HepG2 (cell line): ENCODE data around the gene CA10. TPM values are rescaled to one million over a fixed set of nuclear protein-coding genes. Genes with fewer than 3 reads are reported as not detected.

Experiments
- ATAC-seq: fragments of 200-7000 bp; cut with Tn5 transposase; 3 replicates; pipeline ENCODE4 v1.9.1; 2020; ENCODE audit warnings: mild to moderate bottlenecking, moderate library complexity
- BruUV-seq: library from RNA; stranded (reverse); fragments of 400-500 nt; replicated peaks from 2 replicates; lab custom pipeline; 2021; lab: Mats Ljungman, UMichigan
- CTCF ChIA-PET: fragments of 300-600 bp; formaldehyde crosslinking; extraction: SDS; loops from one replicate; lab custom pipeline; 2021; ENCODE audit warnings: low total read pairs, inconsistent platforms, low intra/inter-chr PET ratio; lab: Yijun Ruan, JAX
- POLR2A ChIA-PET: fragments of 350-600 bp; sonication (Branson Sonifier 250); formaldehyde crosslinking; loops from one replicate; lab custom pipeline; 2020; ENCODE audit warnings: antibody characterized with exemption, inconsistent platforms; lab: Yijun Ruan, JAX
- DNase-seq: peaks from one replicate; pipeline ENCODE4 v3.0.0-alpha.2; 2015; ENCODE audit warnings: low spot score
- FAIRE-seq: peaks from 3 replicates; lab custom pipeline; 2011; peaks lifted over from hg19 to GRCh38; lab: Jason Lieb, UNC
- H2AFZ ChIP-seq: one replicate; pipeline ENCODE4 v1.6.1; 2011; ENCODE audit warnings: low read length, inconsistent platforms
- H3K27ac ChIP-seq: fragments of 300-600 bp; 3 replicates; pipeline ENCODE4 v1.8.0; 2011; ENCODE audit warnings: mixed run types, mild to moderate bottlenecking, mixed read lengths, low read length, inconsistent platforms; ENCODE audit not compliant: insufficient read depth; ENCODE audit errors: extremely low read length
- H3K27me3 ChIP-seq, 2 experiments: fragments of 200-600 bp in 1 of 2; 2 replicates in 1 of 2; 3 replicates in 1 of 2; pipeline versions ENCODE4 v1.6.0 to v1.8.0; 2011; ENCODE audit warnings: low read length in 2 of 2, mild to moderate bottlenecking in 2 of 2, moderate library complexity in 2 of 2, inconsistent platforms in 1 of 2; ENCODE audit not compliant: insufficient read depth in 2 of 2, control insufficient read depth in 1 of 2
- H3K36me3 ChIP-seq, 2 experiments: fragments of 200-600 bp in 1 of 2; replicated peaks in 1 of 2; 2 replicates in 1 of 2; 3 replicates in 1 of 2; pipeline versions ENCODE4 v1.5.1 to v1.8.0; 2011; ENCODE audit warnings: low read length in 2 of 2, inconsistent platforms in 1 of 2; ENCODE audit not compliant: insufficient read depth in 2 of 2, control insufficient read depth in 1 of 2
- H3K4me1 ChIP-seq: 2 replicates; pipeline ENCODE4 v1.5.1; 2012; ENCODE audit warnings: low read length, inconsistent platforms; ENCODE audit not compliant: insufficient read depth
- H3K4me2 ChIP-seq: 2 replicates; pipeline ENCODE4 v1.6.0; 2011; ENCODE audit warnings: low read depth, low read length, inconsistent platforms
- H3K4me3 ChIP-seq, 3 experiments: fragments of 200-600 bp in 1 of 3; sonication (generic), shearing (Covaris generic) in 1 of 3; replicated peaks in 1 of 3; 2 replicates each; pipeline ENCODE4 v1.5.1; 2011 to 2016; ENCODE audit warnings: low read length in 3 of 3, inconsistent platforms in 2 of 3, low read depth in 2 of 3, mild to moderate bottlenecking in 2 of 3, control low read depth in 1 of 3, mixed read lengths in 1 of 3; ENCODE audit not compliant: insufficient read depth in 1 of 3
- H3K79me2 ChIP-seq: one replicate; pipeline ENCODE4 v1.6.1; 2011; ENCODE audit warnings: low read length, inconsistent platforms; ENCODE audit not compliant: insufficient read depth
- H3K9ac ChIP-seq: 2 replicates; pipeline ENCODE4 v1.6.0; 2011; ENCODE audit warnings: mild to moderate bottlenecking, low read depth, low read length, inconsistent platforms; ENCODE audit not compliant: insufficient read depth
- H3K9me3 ChIP-seq: 2 replicates; pipeline ENCODE4 v1.5.1; 2012; ENCODE audit warnings: mild to moderate bottlenecking, low read length
- H4K20me1 ChIP-seq: 2 replicates; pipeline ENCODE4 v1.6.0; 2011; ENCODE audit warnings: inconsistent platforms, mild to moderate bottlenecking, low read length, moderate library complexity; ENCODE audit not compliant: insufficient read depth
- CENPBD1 ChIP-seq: sonication (generic); formaldehyde crosslinking; IDR thresholded peaks from 2 replicates; pipeline ENCODE4 v1.8.0; 2022; ENCODE audit warnings: missing genetic modification reagents, low read depth, mild to moderate bottlenecking, borderline replicate concordance
- HINFP ChIP-seq: sonication (generic); formaldehyde crosslinking; IDR thresholded peaks from 2 replicates; pipeline ENCODE4 v1.4.0; 2020; ENCODE audit warnings: low read depth, mild to moderate bottlenecking, missing genetic modification reagents
- IRF9 ChIP-seq: sonication (generic); formaldehyde crosslinking; IDR thresholded peaks from 2 replicates; pipeline ENCODE4 v1.8.0; 2022; ENCODE audit warnings: missing genetic modification reagents, mild to moderate bottlenecking, borderline replicate concordance
- MEIS2 ChIP-seq: sonication (generic); formaldehyde crosslinking; IDR thresholded peaks from 2 replicates; pipeline ENCODE4 v1.9.0; 2021; ENCODE audit warnings: mild to moderate bottlenecking, missing genetic modification reagents
- PCBP1 ChIP-seq: fragments of 200-400 bp; formaldehyde crosslinking; IDR thresholded peaks from 2 replicates; pipeline ENCODE4 v1.6.1; 2017; ENCODE audit warnings: mild to moderate bottlenecking, low read depth, low read length, borderline replicate concordance
- REL ChIP-seq: sonication (generic); formaldehyde crosslinking; conservative IDR thresholded peaks from 2 replicates; pipeline ENCODE4 v1.8.0; 2022; ENCODE audit warnings: mild to moderate bottlenecking, missing genetic modification reagents, moderate library complexity
- RFX5 ChIP-seq: IDR thresholded peaks from 2 replicates; pipeline ENCODE4 v1.6.1; 2011; ENCODE audit warnings: low read depth, low read length, improper control_type of control experiment
- ZBTB34 ChIP-seq: sonication (generic); formaldehyde crosslinking; IDR thresholded peaks from 2 replicates; pipeline ENCODE4 v1.8.0; 2022; ENCODE audit warnings: mild to moderate bottlenecking, missing genetic modification reagents
- ZBTB7A ChIP-seq: sonication (generic); formaldehyde crosslinking; IDR thresholded peaks from 2 replicates; pipeline ENCODE4 v1.8.0; 2022; ENCODE audit warnings: mild to moderate bottlenecking, missing genetic modification reagents
- ZNF205 ChIP-seq: IDR thresholded peaks from 2 replicates; pipeline ENCODE4 v1.6.1; 2018; ENCODE audit warnings: missing biosample characterization, missing genetic modification reagents
- ZNF512 ChIP-seq: sonication (generic); formaldehyde crosslinking; IDR thresholded peaks from 2 replicates; pipeline ENCODE4 v1.4.0; 2020; ENCODE audit warnings: mild to moderate bottlenecking, missing genetic modification reagents
- ZNF609 ChIP-seq: sonication (generic); formaldehyde crosslinking; IDR thresholded peaks from 2 replicates; pipeline ENCODE4 v1.4.0; 2020; ENCODE audit warnings: mild to moderate bottlenecking, missing genetic modification reagents, borderline replicate concordance
- in situ Hi-C: cut with HindIII; loops from 2 replicates; pipeline ENCODE4 v1.10.0; 2017; ENCODE audit warnings: low pct_unique_long_range_greater_than_20kb; ENCODE audit not compliant: extremely low pct_ligation_motif_present
- intact Hi-C: fragments of 100-400 bp; cut with micrococcal nuclease; formaldehyde crosslinking; loops from one replicate; pipeline ENCODE4 v1.10.0; 2022; ENCODE audit not compliant: unreplicated experiment
- polyA plus RNA-seq, 8 experiments: library from polyadenylated mRNA; depleted of rRNA in 3 of 8; stranded (reverse) in 7 of 8; unstranded in 1 of 8; fragments of >200 nt; fragmentation: Illumina TruSeq in 4 of 8; extraction: Trizol in 4 of 8; gene quantifications; 2 replicates each; pipeline versions ENCODE4 v1.2.1 to v1.2.3, GENCODE V29; 2011 to 2016; ENCODE audit warnings: low read depth in 4 of 8, missing spikeins in 1 of 8, mixed read lengths in 1 of 8; ENCODE audit not compliant: insufficient read depth in 1 of 8
- total RNA-seq, 5 experiments: library from RNA; depleted of rRNA; stranded (reverse); fragments of >200 nt; fragmentation: Illumina TruSeq; extraction: Trizol; gene quantifications; 2 replicates each; pipeline ENCODE4 v1.2.3, GENCODE V29; 2016; ENCODE audit warnings: low read depth in 1 of 5

Gene CA10
- total and polyA plus RNA-seq, 2 of the 13 experiments (the other 11 are each of a cell fraction or from before 2014, with no cell fraction given) = not detected

GRCh38 chr17:52105591-52105990, 52.9 kb downstream of the CA10 start (continued):
- no peak for TF ChIP-seq MEIS2 (CRISPR knock-in tag)
- TF ChIP-seq RFX5 = no peak
- no peak for TF ChIP-seq HINFP (CRISPR knock-in tag)
- TF ChIP-seq ZNF512 (CRISPR knock-in tag) = no peak

GRCh38 chr17:52096056-52096455, 62.5 kb downstream of the CA10 start:
- H3K9ac ChIP-seq = no peak overlapping the region
- H3K9me3 ChIP-seq = no peaks in the 10 kb centered on the region
- H3K79me2 ChIP-seq = no peaks in the 10 kb centered on the region
- H3K4me2 ChIP-seq = no peak overlapping the region
- ChIA-PET CTCF (no interaction called here), POLR2A (no interaction called here)
- H2AFZ ChIP-seq = no peak overlapping the region
- FAIRE-seq = no peak
- H3K4me3 ChIP-seq = no peak overlapping the region
- ATAC-seq = no peak
- in situ Hi-C loops = no loop called here
- no peak overlapping the region for H3K27ac ChIP-seq
- no peaks in the 10 kb centered on the region for H3K36me3 ChIP-seq
- no peak for DNase-seq
- intact Hi-C loops = no loop called here
- H3K4me1 ChIP-seq = no peaks in the 10 kb centered on the region
- no peaks in the 10 kb centered on the region for H4K20me1 ChIP-seq
- H3K27me3 ChIP-seq = no peaks in the 10 kb centered on the region
- BruUV-seq = no TSS peak
- no peak for TF ChIP-seq PCBP1
- TF ChIP-seq IRF9 (CRISPR knock-in tag) = no peak
- no peak for TF ChIP-seq CENPBD1
- TF ChIP-seq REL (CRISPR knock-in tag) = no peak
- no peak for TF ChIP-seq ZBTB34 (CRISPR knock-in tag)
- no peak for TF ChIP-seq ZNF205 (CRISPR knock-in tag)
- no peak for TF ChIP-seq ZBTB7A (CRISPR knock-in tag)
- TF ChIP-seq ZNF609 = no peak
